ENCODE results near the gene NELFB. TPM values are rescaled to one million over a fixed set of nuclear protein-coding genes. Genes with fewer than 3 reads are reported as not detected.

Gene NELFB
- polyA plus RNA-seq, 1 donor from 2014 or later = 64.7 TPM

DNA sequence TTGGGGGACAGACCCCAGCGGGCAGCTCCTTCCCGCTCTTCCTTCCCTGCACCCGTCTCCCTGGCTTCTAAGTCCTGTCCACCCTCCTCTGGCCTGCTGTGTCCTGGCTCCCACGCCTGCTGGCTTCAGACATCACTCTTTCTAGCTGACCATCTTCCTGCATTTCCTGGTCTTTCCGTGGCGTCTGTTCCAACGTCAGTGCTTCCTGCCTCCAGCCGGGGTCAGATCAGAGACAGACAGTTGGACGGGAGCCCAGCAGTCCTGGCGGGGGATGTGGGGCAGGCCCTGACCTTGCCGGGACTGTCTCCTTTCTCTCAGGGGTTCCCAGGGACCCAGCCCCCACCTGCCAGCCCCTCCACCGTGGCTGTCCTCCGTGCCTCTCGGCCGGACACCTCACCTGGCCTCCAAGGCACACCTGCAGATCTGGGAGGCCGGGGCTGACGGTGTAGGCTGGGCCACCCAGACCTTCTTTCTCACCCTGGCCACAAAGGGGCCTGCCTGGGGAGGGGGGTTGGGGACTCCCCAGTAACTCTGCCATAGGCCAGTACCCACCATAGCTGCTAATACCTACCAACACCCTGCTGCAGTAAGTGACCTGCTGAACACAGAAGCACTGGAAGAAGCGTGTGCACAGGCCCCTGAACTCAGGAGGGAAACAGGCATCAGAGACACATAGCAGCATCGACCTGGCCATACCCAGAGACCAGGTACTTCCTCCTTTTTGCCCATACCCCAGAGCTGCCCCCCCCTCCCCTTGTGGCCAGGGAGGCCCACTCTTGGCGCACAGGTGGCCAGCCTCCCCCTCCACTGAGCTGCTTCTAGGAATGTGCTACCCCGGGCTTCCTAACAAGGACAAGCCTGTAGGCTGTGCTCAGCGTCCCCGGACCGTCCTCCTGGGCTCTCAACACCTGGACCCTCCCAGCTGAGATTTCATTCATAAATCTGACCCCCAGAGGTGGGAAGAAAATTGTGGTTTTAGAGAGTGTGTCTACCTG is 41.8 kb downstream of the NELFB start:
- Histone ChIP-seq H3K4me2 (ENCODE audit: low read length) (no peak overlapping the region), H3F3A (ENCODE audit: insufficient read depth, low read length, poor library complexity, severe bottlenecking) (no peaks in the 10 kb centered on the region), H3K4me3 (ENCODE audit: low read length) (no peak overlapping the region), H3K27me3 (ENCODE audit: insufficient read depth, low read depth, low read length) (no peaks in the 10 kb centered on the region), H3K79me2 (replicated peaks; ENCODE audit: insufficient read depth, low read length) (peaks cover 4% of the 10 kb centered on the region), H4K20me1 (ENCODE audit: insufficient read depth) (no peaks in the 10 kb centered on the region), H3K9me2 (ENCODE audit: insufficient read depth, low read length) (no peaks in the 10 kb centered on the region), H3K9ac (ENCODE audit: low read length) (no peak overlapping the region), H2AFZ (ENCODE audit: low read depth, low read length) (no peak overlapping the region), H3K36me3 (ENCODE audit: insufficient read depth, low read length) (no peaks in the 10 kb centered on the region), H3K27ac (ENCODE audit: low read length) (no peak overlapping the region), H3K9me3 (ENCODE audit: low read length) (no peaks in the 10 kb centered on the region)
- TF ChIP-seq, protein P1, sequence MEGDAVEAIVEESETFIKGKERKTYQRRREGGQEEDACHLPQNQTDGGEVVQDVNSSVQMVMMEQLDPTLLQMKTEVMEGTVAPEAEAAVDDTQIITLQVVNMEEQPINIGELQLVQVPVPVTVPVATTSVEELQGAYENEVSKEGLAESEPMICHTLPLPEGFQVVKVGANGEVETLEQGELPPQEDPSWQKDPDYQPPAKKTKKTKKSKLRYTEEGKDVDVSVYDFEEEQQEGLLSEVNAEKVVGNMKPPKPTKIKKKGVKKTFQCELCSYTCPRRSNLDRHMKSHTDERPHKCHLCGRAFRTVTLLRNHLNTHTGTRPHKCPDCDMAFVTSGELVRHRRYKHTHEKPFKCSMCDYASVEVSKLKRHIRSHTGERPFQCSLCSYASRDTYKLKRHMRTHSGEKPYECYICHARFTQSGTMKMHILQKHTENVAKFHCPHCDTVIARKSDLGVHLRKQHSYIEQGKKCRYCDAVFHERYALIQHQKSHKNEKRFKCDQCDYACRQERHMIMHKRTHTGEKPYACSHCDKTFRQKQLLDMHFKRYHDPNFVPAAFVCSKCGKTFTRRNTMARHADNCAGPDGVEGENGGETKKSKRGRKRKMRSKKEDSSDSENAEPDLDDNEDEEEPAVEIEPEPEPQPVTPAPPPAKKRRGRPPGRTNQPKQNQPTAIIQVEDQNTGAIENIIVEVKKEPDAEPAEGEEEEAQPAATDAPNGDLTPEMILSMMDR (IDR thresholded peaks at IDR 0.05; ENCODE audit: poor library complexity, severe bottlenecking) = no peak
- no peak for TF ChIP-seq TAF1 (IDR thresholded peaks at IDR 0.05; ENCODE audit: low read depth)
- no peak for TF ChIP-seq EP300 (conservative IDR thresholded peaks at IDR 0.05; ENCODE audit: poor library complexity, severe bottlenecking)
- TF ChIP-seq, protein P2, sequence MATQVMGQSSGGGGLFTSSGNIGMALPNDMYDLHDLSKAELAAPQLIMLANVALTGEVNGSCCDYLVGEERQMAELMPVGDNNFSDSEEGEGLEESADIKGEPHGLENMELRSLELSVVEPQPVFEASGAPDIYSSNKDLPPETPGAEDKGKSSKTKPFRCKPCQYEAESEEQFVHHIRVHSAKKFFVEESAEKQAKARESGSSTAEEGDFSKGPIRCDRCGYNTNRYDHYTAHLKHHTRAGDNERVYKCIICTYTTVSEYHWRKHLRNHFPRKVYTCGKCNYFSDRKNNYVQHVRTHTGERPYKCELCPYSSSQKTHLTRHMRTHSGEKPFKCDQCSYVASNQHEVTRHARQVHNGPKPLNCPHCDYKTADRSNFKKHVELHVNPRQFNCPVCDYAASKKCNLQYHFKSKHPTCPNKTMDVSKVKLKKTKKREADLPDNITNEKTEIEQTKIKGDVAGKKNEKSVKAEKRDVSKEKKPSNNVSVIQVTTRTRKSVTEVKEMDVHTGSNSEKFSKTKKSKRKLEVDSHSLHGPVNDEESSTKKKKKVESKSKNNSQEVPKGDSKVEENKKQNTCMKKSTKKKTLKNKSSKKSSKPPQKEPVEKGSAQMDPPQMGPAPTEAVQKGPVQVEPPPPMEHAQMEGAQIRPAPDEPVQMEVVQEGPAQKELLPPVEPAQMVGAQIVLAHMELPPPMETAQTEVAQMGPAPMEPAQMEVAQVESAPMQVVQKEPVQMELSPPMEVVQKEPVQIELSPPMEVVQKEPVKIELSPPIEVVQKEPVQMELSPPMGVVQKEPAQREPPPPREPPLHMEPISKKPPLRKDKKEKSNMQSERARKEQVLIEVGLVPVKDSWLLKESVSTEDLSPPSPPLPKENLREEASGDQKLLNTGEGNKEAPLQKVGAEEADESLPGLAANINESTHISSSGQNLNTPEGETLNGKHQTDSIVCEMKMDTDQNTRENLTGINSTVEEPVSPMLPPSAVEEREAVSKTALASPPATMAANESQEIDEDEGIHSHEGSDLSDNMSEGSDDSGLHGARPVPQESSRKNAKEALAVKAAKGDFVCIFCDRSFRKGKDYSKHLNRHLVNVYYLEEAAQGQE (IDR thresholded peaks at IDR 0.05; ENCODE audit: borderline replicate concordance) = no peak
- no peak for TF ChIP-seq EZH2 (IDR thresholded peaks at IDR 0.05; ENCODE audit: borderline replicate concordance, insufficient read depth, low read length, poor library complexity, severe bottlenecking)
- TF ChIP-seq MXI1 (conservative IDR thresholded peaks at IDR 0.05; ENCODE audit: poor library complexity, severe bottlenecking) = no peak
- TF ChIP-seq SMC3 (conservative IDR thresholded peaks at IDR 0.05; ENCODE audit: poor library complexity) = no peak
- TF ChIP-seq RAD21 (conservative IDR thresholded peaks at IDR 0.05) = no peak
- no peak for TF ChIP-seq POLR2AphosphoS5 (IDR thresholded peaks at IDR 0.05)

DNA sequence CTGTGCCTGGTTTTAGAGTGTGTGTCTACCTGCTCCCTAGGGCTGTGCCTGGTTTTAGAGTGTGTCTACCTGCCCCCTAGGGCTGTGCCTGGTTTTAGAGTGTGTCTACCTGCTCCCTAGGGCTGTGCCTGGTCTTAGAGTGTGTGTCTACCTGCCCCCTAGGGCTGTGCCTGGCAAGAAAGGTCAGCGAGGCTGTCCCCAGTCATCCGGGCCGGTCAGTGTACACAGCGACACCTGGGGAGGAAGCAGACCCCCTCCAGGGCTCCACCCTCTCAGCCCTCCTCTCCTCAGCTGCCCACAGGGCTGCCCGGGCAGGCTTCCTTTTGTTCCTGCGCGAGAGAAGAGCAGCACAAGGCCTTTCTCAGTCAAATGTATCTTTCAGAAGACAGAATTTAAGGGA is 42.8 kb downstream of the NELFB start:
- H3K27me3 ChIP-seq (ENCODE audit: insufficient read depth, low read depth, low read length) = no peaks in the 10 kb centered on the region
- no peaks in the 10 kb centered on the region for H3K9me2 ChIP-seq (ENCODE audit: insufficient read depth, low read length)
- H3K4me2 ChIP-seq (ENCODE audit: low read length) = no peak overlapping the region
- no peaks in the 10 kb centered on the region for H3F3A ChIP-seq (ENCODE audit: insufficient read depth, low read length, poor library complexity, severe bottlenecking)
- TF ChIP-seq, protein P2 (IDR thresholded peaks at IDR 0.05; ENCODE audit: borderline replicate concordance) = no peak
- TF ChIP-seq RAD21 (conservative IDR thresholded peaks at IDR 0.05) (no peak), POLR2AphosphoS5 (IDR thresholded peaks at IDR 0.05) (no peak), EP300 (conservative IDR thresholded peaks at IDR 0.05; ENCODE audit: poor library complexity, severe bottlenecking) (no peak), MXI1 (conservative IDR thresholded peaks at IDR 0.05; ENCODE audit: poor library complexity, severe bottlenecking) (no peak), EZH2 (IDR thresholded peaks at IDR 0.05; ENCODE audit: borderline replicate concordance, insufficient read depth, low read length, poor library complexity, severe bottlenecking) (no peak)
- TF ChIP-seq, protein P1 (IDR thresholded peaks at IDR 0.05; ENCODE audit: poor library complexity, severe bottlenecking) = no peak
- H3K79me2 ChIP-seq (replicated peaks; ENCODE audit: insufficient read depth, low read length) = peaks cover 4% of the 10 kb centered on the region
- H3K27ac ChIP-seq (ENCODE audit: low read length) = no peak overlapping the region
- H3K36me3 ChIP-seq (ENCODE audit: insufficient read depth, low read length) = no peaks in the 10 kb centered on the region
- no peak overlapping the region for H3K9ac ChIP-seq (ENCODE audit: low read length)
- no peak overlapping the region for H3K4me3 ChIP-seq (ENCODE audit: low read length)
- H3K9me3 ChIP-seq (ENCODE audit: low read length) = no peaks in the 10 kb centered on the region
- H4K20me1 ChIP-seq (ENCODE audit: insufficient read depth) = no peaks in the 10 kb centered on the region
- no peak overlapping the region for H2AFZ ChIP-seq (ENCODE audit: low read depth, low read length)
